Endothelial cell of umbilical vein (primary cell): ENCODE results near the gene SCAP. TPM values are rescaled to one million over a fixed set of nuclear protein-coding genes. Genes with fewer than 3 reads are reported as not detected.

Experiments
- BruUV-seq: library from RNA; stranded (reverse); fragments of 400-500 nt; replicated peaks from 2 replicates; lab custom pipeline; 2021; lab: Mats Ljungman, UMichigan
- CTCF ChIA-PET: fragments of 300-600, 350-600 bp; sonication (Branson Sonifier 250); formaldehyde crosslinking; loops from one replicate; lab custom pipeline; 2021; ENCODE audit warnings: antibody characterized with exemption, inconsistent platforms; lab: Charles Lee
- POLR2A ChIA-PET: fragments of 300-600, 350-600 bp; sonication (Branson Sonifier 250); formaldehyde crosslinking; loops from one replicate; lab custom pipeline; 2021; ENCODE audit warnings: antibody characterized with exemption, inconsistent platforms; lab: Charles Lee
- DNase-seq: peaks from one replicate; pipeline ENCODE4 v3.0.0-alpha.2; 2011; ENCODE audit warnings: low read depth, low spot score
- FAIRE-seq: peaks from 2 replicates; lab custom pipeline; 2011; peaks lifted over from hg19 to GRCh38; lab: Jason Lieb, UNC
- H2AFZ ChIP-seq: 2 replicates; pipeline ENCODE4 v1.6.0; 2012; ENCODE audit warnings: low read depth, low read length, control low read depth, inconsistent platforms
- H3K27ac ChIP-seq: 2 replicates; pipeline ENCODE4 v1.5.1; 2011; ENCODE audit warnings: low read depth, mild to moderate bottlenecking, control low read depth, low read length, moderate library complexity; ENCODE audit not compliant: insufficient read depth
- H3K27me3 ChIP-seq, 2 experiments: 2 replicates each; pipeline versions ENCODE4 v1.6.0 to v1.6.1; 2011; ENCODE audit warnings: low read length in 2 of 2, mixed read lengths in 1 of 2; ENCODE audit not compliant: control insufficient read depth in 2 of 2, insufficient read depth in 2 of 2
- H3K36me3 ChIP-seq, 2 experiments: 2 replicates in 1 of 2; 3 replicates in 1 of 2; pipeline ENCODE4 v1.5.1; 2011; ENCODE audit warnings: low read length in 2 of 2, mild to moderate bottlenecking in 1 of 2, moderate library complexity in 1 of 2; ENCODE audit not compliant: control insufficient read depth in 2 of 2, insufficient read depth in 2 of 2; ENCODE audit errors: extremely low read depth in 1 of 2
- H3K4me1 ChIP-seq: 3 replicates; pipeline ENCODE4 v1.5.1; 2011; ENCODE audit warnings: mild to moderate bottlenecking, low read length; ENCODE audit not compliant: control insufficient read depth, insufficient read depth; ENCODE audit errors: extremely low read depth
- H3K4me2 ChIP-seq: 2 replicates; pipeline ENCODE4 v1.6.1; 2011; ENCODE audit warnings: low read length, control low read depth, mixed read lengths; ENCODE audit not compliant: insufficient read depth
- H3K4me3 ChIP-seq, 3 experiments: fragments of 200-600 bp in 1 of 3; sonication (generic), shearing (Covaris generic) in 1 of 3; replicated peaks in 1 of 3; 2 replicates each; pipeline ENCODE4 v1.5.1; 2011 to 2016; ENCODE audit warnings: control low read depth in 3 of 3, low read length in 3 of 3, mild to moderate bottlenecking in 2 of 3, inconsistent platforms in 1 of 3, low read depth in 1 of 3, moderate library complexity in 1 of 3; ENCODE audit not compliant: insufficient read depth in 1 of 3
- H3K79me2 ChIP-seq: 2 replicates; pipeline ENCODE4 v1.6.0; 2012; ENCODE audit warnings: low read length, inconsistent platforms; ENCODE audit not compliant: control insufficient read depth, insufficient read depth
- H3K9ac ChIP-seq: replicated peaks from 2 replicates; pipeline ENCODE3; 2011; ENCODE audit warnings: low read length, control low read depth; ENCODE audit not compliant: insufficient read depth; ENCODE audit errors: extremely low read depth
- H3K9me1 ChIP-seq: replicated peaks from 3 replicates; pipeline ENCODE4 v1.6.0; 2011; ENCODE audit warnings: mild to moderate bottlenecking, low read length; ENCODE audit not compliant: control insufficient read depth, insufficient read depth; ENCODE audit errors: extremely low read depth
- H3K9me3 ChIP-seq: replicated peaks from 2 replicates; pipeline ENCODE4 v1.5.1; 2012; ENCODE audit warnings: low read length, inconsistent platforms; ENCODE audit not compliant: control insufficient read depth, insufficient read depth
- H4K20me1 ChIP-seq: replicated peaks from 2 replicates; pipeline ENCODE3; 2011; ENCODE audit warnings: mild to moderate bottlenecking, low read length; ENCODE audit not compliant: control insufficient read depth, insufficient read depth; ENCODE audit errors: extremely low read depth
- CTCF ChIP-seq, 2 donors: IDR thresholded peaks; 1 replicate in 1 of 2; 2 replicates in 1 of 2; pipeline ENCODE4 v1.5.1; 2011; ENCODE audit warnings: low read length in 2 of 2, mild to moderate bottlenecking in 2 of 2, moderate library complexity in 2 of 2, control low read depth in 1 of 2, inconsistent platforms in 1 of 2, low read depth in 1 of 2; ENCODE audit not compliant: insufficient read depth in 1 of 2; ENCODE audit errors: extremely low read depth in 1 of 2
- EZH2 ChIP-seq: IDR thresholded peaks from 2 replicates; pipeline ENCODE4 v1.6.1; 2012; ENCODE audit warnings: borderline replicate concordance, low read depth, mild to moderate bottlenecking, moderate library complexity, low read length, inconsistent platforms; ENCODE audit not compliant: severe bottlenecking
- FOS ChIP-seq: IDR thresholded peaks from 2 replicates; pipeline ENCODE4 v1.6.1; 2011; ENCODE audit warnings: mild to moderate bottlenecking, low read length, moderate library complexity, borderline replicate concordance; ENCODE audit not compliant: insufficient read depth
- GATA2 ChIP-seq: IDR thresholded peaks from 2 replicates; pipeline ENCODE4 v1.7.0; 2011; ENCODE audit warnings: low read depth, mild to moderate bottlenecking, moderate library complexity, mixed read lengths, low read length; ENCODE audit not compliant: insufficient read length, insufficient read depth
- JUN ChIP-seq: IDR thresholded peaks from 2 replicates; pipeline ENCODE4 v1.6.1; 2011; ENCODE audit warnings: borderline replicate concordance, low read depth; ENCODE audit not compliant: insufficient read length, insufficient read depth
- MAX ChIP-seq: IDR thresholded peaks from 2 replicates; pipeline ENCODE4 v1.6.1; 2011; ENCODE audit not compliant: insufficient read depth, insufficient read length
- MYC ChIP-seq: IDR thresholded peaks from one replicate; pipeline ENCODE4 v1.6.1; 2011; ENCODE audit warnings: mild to moderate bottlenecking, low read depth, low read length
- POLR2A ChIP-seq: IDR thresholded peaks from 2 replicates; pipeline ENCODE4 v1.6.1; 2012; ENCODE audit warnings: low read depth, mild to moderate bottlenecking, control low read depth, low read length
- POLR2AphosphoS5 ChIP-seq: IDR thresholded peaks from 2 replicates; pipeline ENCODE4 v1.6.1; 2012; ENCODE audit warnings: low read depth, mild to moderate bottlenecking, control low read depth, low read length, moderate library complexity; ENCODE audit not compliant: insufficient read depth
- dilution Hi-C: fragments of 300-500 bp; cut with MboI; formaldehyde crosslinking; loops from one replicate; pipeline ENCODE4 v1.15.0; 2019; ENCODE audit warnings: low sequenced_read_pairs; ENCODE audit not compliant: extremely low pct_ligation_motif_present
- intact Hi-C: fragments of 100-400 bp; cut with micrococcal nuclease; formaldehyde crosslinking; loops from one replicate; pipeline ENCODE4 v1.10.0; 2022
- polyA plus RNA-seq, 4 experiments: library from polyadenylated mRNA; depleted of rRNA in 3 of 4; stranded (reverse) in 3 of 4; unstranded in 1 of 4; fragments of >200 nt; gene quantifications; 2 replicates each; pipeline versions ENCODE4 v1.2.1 to v1.2.3, GENCODE V29; 2011 to 2012; ENCODE audit warnings: missing spikeins in 1 of 4
- total RNA-seq: library from RNA; stranded (reverse); gene quantifications from 2 replicates; pipeline ENCODE4 v1.2.3, GENCODE V29; 2021

The SCAP gene
- total and polyA plus RNA-seq, 2 donors (not counting 3 experiments of a cell fraction or from before 2014, with no cell fraction given): 34.7 to 59.0 TPM

GRCh38 chr3:47444103-47444502 lies 31.6 kb downstream of the SCAP start:
- Histone ChIP-seq H3K27ac (no peak overlapping the region), H3K79me2 (no peaks in the 10 kb centered on the region), H3K4me2 (no peak overlapping the region), H3K9ac (no peak overlapping the region), H4K20me1 (peaks cover 3% of the 10 kb centered on the region), H3K4me3 (no peak overlapping the region), H3K9me1 (no peaks in the 10 kb centered on the region), H2AFZ (no peak overlapping the region), H3K4me1 (no peaks in the 10 kb centered on the region), H3K27me3 (no peaks in the 10 kb centered on the region), H3K9me3 (no peaks in the 10 kb centered on the region), H3K36me3 (peaks cover 0 to 2% of the 10 kb centered on the region in 2 experiments)
- intact Hi-C loops (no loop called here), dilution Hi-C loops (no loop called here)
- DNase-seq: no peak
- ChIA-PET POLR2A (no interaction called here), CTCF (interaction anchor here (1.0 kb wide), 1 partner anchor 31 kb away, joined by 3 read pairs; the partner anchor contains the start of gene SCAP)
- peak; percentile 18 for FAIRE-seq
- no peak for TF ChIP-seq MAX
- no peak for TF ChIP-seq CTCF (IDR thresholded peaks at IDR 0.05; ENCODE audit: extremely low read depth in 1 of 2, insufficient read depth in 1 of 2, low read depth in 1 of 2, low read length in 2 of 2)
- TF ChIP-seq GATA2: no peak
- no peak for TF ChIP-seq JUN
- TF ChIP-seq POLR2A: no peak
- TF ChIP-seq FOS: no peak
- TF ChIP-seq MYC: no peak
- no peak for TF ChIP-seq POLR2AphosphoS5
- TF ChIP-seq EZH2: no peak
- BruUV-seq: no TSS peak
